Osteoblast (primary cell): ENCODE data around the gene BANF1. TPM values are rescaled to one million over a fixed set of nuclear protein-coding genes. Genes with fewer than 3 reads are reported as not detected.

Experiments
- DNase-seq: peaks from one replicate; pipeline ENCODE4 v3.0.0; 2011; ENCODE audit warnings: low spot score, mixed read lengths; ENCODE audit not compliant: insufficient read length; ENCODE audit errors: missing footprints
- H2AFZ ChIP-seq: 2 replicates; pipeline ENCODE4 v1.6.0; 2011; ENCODE audit warnings: mild to moderate bottlenecking, low read length
- H3K27ac ChIP-seq: 2 replicates; pipeline ENCODE4 v1.5.1; 2011; ENCODE audit warnings: mild to moderate bottlenecking, low read depth, low read length, moderate library complexity
- H3K27me3 ChIP-seq: 2 replicates; pipeline ENCODE4 v1.6.0; 2012; ENCODE audit warnings: mild to moderate bottlenecking, control low read depth, inconsistent platforms, low read length, moderate library complexity; ENCODE audit not compliant: insufficient read depth
- H3K36me3 ChIP-seq: 2 replicates; pipeline ENCODE4 v1.5.1; 2011; ENCODE audit warnings: mild to moderate bottlenecking, low read length, control low read depth, moderate library complexity; ENCODE audit not compliant: insufficient read depth
- H3K4me1 ChIP-seq: 2 replicates; pipeline ENCODE4 v1.5.1; 2011; ENCODE audit warnings: mild to moderate bottlenecking, low read length, control low read depth, moderate library complexity; ENCODE audit not compliant: insufficient read depth
- H3K4me2 ChIP-seq: 2 replicates; pipeline ENCODE4 v1.6.0; 2011; ENCODE audit warnings: mild to moderate bottlenecking, low read length; ENCODE audit not compliant: insufficient read depth
- H3K4me3 ChIP-seq: fragments of 200-600 bp; sonication (generic); 3 replicates; pipeline ENCODE4 v1.5.1; 2012; ENCODE audit warnings: mild to moderate bottlenecking, low read length, inconsistent platforms; ENCODE audit not compliant: insufficient read depth
- H3K79me2 ChIP-seq: 2 replicates; pipeline ENCODE4 v1.6.0; 2012; ENCODE audit warnings: mild to moderate bottlenecking, low read length, control low read depth, inconsistent platforms; ENCODE audit not compliant: insufficient read depth
- H3K9me3 ChIP-seq: 2 replicates; pipeline ENCODE4 v1.5.1; 2011; ENCODE audit warnings: low read depth, low read length, control low read depth
- H4K20me1 ChIP-seq: 2 replicates; pipeline ENCODE4 v1.6.0; 2012; ENCODE audit warnings: mild to moderate bottlenecking, low read length, control low read depth; ENCODE audit not compliant: insufficient read depth
- CTCF ChIP-seq: IDR thresholded peaks from 2 replicates; pipeline ENCODE4 v1.5.1; 2011; ENCODE audit warnings: mild to moderate bottlenecking, low read depth, low read length, moderate library complexity; ENCODE audit errors: extremely low read depth
- total RNA-seq: library from RNA; depleted of rRNA; stranded (reverse); fragments of >200 nt; gene quantifications from 2 replicates; pipeline ENCODE4 v1.2.3, GENCODE V29; 2012

Gene BANF1
- total RNA-seq, 1 donor = 14.5 TPM

GRCh38 chr11:65976216-65977176 is 25.8 kb upstream of the BANF1 start:
- Histone ChIP-seq H3K79me2 (no peaks in the 10 kb centered on the region), H2AFZ (no peak overlapping the region), H3K4me3 (no peak overlapping the region), H3K27me3 (no peaks in the 10 kb centered on the region), H3K27ac (no peak overlapping the region), H3K36me3 (peaks cover 64% of the 10 kb centered on the region), H3K9me3 (no peaks in the 10 kb centered on the region), H4K20me1 (no peaks in the 10 kb centered on the region), H3K4me2 (no peak overlapping the region), H3K4me1 (no peaks in the 10 kb centered on the region)
- no peak for TF ChIP-seq CTCF
- peak; percentile 61 for DNase-seq

- Histone ChIP-seq H3K79me2 (no peaks in the 10 kb centered on the region), H3K4me3 (no peak overlapping the region), H4K20me1 (no peaks in the 10 kb centered on the region), H3K27me3 (no peaks in the 10 kb centered on the region), H3K4me2 (no peak overlapping the region), H3K4me1 (no peaks in the 10 kb centered on the region), H3K9me3 (no peaks in the 10 kb centered on the region), H2AFZ (no peak overlapping the region), H3K27ac (no peak overlapping the region), H3K36me3 (peaks cover 53% of the 10 kb centered on the region)
- TF ChIP-seq CTCF = no peak
- peak; percentile 44 for DNase-seq
Measured at GRCh38 chr11:65977621-65978390, 24.5 kb upstream of the BANF1 start.

GRCh38 chr11:65978391-65979238 is 23.7 kb upstream of the BANF1 start:
- Histone ChIP-seq H3K4me1 (no peaks in the 10 kb centered on the region), H4K20me1 (no peaks in the 10 kb centered on the region), H2AFZ (no peak overlapping the region), H3K36me3 (peaks cover 46% of the 10 kb centered on the region), H3K27me3 (no peaks in the 10 kb centered on the region), H3K9me3 (no peaks in the 10 kb centered on the region), H3K79me2 (no peaks in the 10 kb centered on the region), H3K27ac (no peak overlapping the region), H3K4me3 (no peak overlapping the region), H3K4me2 (no peak overlapping the region)
- no peak for TF ChIP-seq CTCF
- DNase-seq = peak; percentile 51
